Fibroblast of mammary gland (primary cell): ENCODE measurements around the gene PTMS.

ENCODE experiments used
- DNase-seq: peaks from one replicate; pipeline ENCODE4 v3.0.0-alpha.2; 2010; ENCODE audit warnings: low read depth
- H3K4me3 ChIP-seq: 2 replicates; pipeline ENCODE4 v1.5.1; 2011; ENCODE audit warnings: low read depth, mild to moderate bottlenecking, low read length, moderate library complexity; ENCODE audit not compliant: control insufficient read depth
- TF ChIP-seq, protein P1 (sequence below): conservative IDR thresholded peaks from 2 replicates; pipeline ENCODE4 v1.5.1; 2011; ENCODE audit warnings: low read depth, low read length, inconsistent platforms; ENCODE audit not compliant: control insufficient read depth, insufficient read depth

PTMS gene

GRCh38 chr12:6817662-6818157 is 51.5 kb downstream of the PTMS start:
- TF ChIP-seq, protein P1, sequence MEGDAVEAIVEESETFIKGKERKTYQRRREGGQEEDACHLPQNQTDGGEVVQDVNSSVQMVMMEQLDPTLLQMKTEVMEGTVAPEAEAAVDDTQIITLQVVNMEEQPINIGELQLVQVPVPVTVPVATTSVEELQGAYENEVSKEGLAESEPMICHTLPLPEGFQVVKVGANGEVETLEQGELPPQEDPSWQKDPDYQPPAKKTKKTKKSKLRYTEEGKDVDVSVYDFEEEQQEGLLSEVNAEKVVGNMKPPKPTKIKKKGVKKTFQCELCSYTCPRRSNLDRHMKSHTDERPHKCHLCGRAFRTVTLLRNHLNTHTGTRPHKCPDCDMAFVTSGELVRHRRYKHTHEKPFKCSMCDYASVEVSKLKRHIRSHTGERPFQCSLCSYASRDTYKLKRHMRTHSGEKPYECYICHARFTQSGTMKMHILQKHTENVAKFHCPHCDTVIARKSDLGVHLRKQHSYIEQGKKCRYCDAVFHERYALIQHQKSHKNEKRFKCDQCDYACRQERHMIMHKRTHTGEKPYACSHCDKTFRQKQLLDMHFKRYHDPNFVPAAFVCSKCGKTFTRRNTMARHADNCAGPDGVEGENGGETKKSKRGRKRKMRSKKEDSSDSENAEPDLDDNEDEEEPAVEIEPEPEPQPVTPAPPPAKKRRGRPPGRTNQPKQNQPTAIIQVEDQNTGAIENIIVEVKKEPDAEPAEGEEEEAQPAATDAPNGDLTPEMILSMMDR = no peak
- H3K4me3 ChIP-seq = no peak overlapping the region
- no peak for DNase-seq

DNA sequence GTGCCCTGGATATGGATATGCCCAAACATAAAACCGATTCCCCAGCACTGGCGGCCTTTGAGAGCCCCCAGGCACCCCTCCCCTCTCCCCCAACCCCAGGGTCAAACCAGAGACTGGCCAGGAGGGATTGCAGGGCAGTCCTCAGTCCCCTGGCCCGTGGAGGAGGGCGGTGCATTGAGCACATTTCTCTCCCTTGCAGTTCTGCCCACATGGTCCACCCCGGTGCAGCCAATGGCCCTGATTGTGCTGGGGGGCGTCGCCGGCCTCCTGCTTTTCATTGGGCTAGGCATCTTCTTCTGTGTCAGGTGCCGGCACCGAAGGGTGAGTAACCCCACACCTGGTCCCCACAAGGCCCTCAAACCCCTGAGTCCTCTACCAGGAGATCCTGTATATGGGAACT is 52.1 kb downstream of the PTMS start:
- no peak for DNase-seq
- TF ChIP-seq, protein P1 = no peak
- H3K4me3 ChIP-seq = no peak overlapping the region

DNA sequence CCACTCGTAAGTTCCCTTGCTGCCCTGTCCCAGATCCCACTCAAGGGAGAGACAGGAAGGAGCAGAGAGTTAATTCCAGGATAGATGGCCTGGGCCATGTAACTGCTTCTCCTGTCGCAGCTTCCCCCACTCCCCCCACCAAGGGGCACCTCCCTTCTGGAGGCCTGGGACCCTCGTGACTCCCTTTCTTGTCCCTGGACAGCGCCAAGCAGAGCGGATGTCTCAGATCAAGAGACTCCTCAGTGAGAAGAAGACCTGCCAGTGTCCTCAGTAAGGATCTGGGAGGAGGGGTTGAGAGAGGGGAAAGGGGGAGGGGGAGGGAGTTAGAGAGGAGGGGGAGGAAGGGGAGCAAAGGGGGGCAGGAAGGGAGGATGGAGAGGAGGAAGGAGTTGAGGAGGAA is 52.5 kb downstream of the PTMS start:
- no peak for DNase-seq
- no peak overlapping the region for H3K4me3 ChIP-seq
- TF ChIP-seq, protein P1 = no peak

- no peak for DNase-seq
- no peak overlapping the region for H3K4me3 ChIP-seq
- TF ChIP-seq, protein P1 = no peak
Measured at GRCh38 chr12:6819106-6820030, 53.2 kb downstream of the PTMS start.

GRCh38 chr12:6820166-6820565 is 54.0 kb downstream of the PTMS start:
- TF ChIP-seq, protein P1 = no peak
- no peak overlapping the region for H3K4me3 ChIP-seq
- no peak for DNase-seq
